Breast epithelium (tissue), 3 donors: Measurements from ENCODE around the gene TSNAX.

Experiments used
- CTCF ChIP-seq, 3 donors: fragments of 450-650 bp; IDR thresholded peaks; one replicate each; pipeline ENCODE4 v1.5.1; 2016 to 2017; ENCODE audit warnings: antibody characterized with exemption in 3 of 3, mild to moderate bottlenecking in 3 of 3, moderate library complexity in 3 of 3
- POLR2A ChIP-seq: fragments of 450-650 bp; IDR thresholded peaks from one replicate; pipeline ENCODE4 v1.6.1; 2016; ENCODE audit warnings: antibody characterized with exemption, mild to moderate bottlenecking, moderate library complexity
- POLR2AphosphoS5 ChIP-seq, 3 donors: sonication (generic); formaldehyde crosslinking; IDR thresholded peaks; one replicate each; pipeline ENCODE4 v1.6.1; 2017; ENCODE audit warnings: antibody characterized with exemption in 3 of 3

GRCh38 chr1:231487019-231487418 lies 41.5 kb upstream of the TSNAX start:
- TF ChIP-seq CTCF (IDR thresholded peaks at IDR 0.05) (no peak), POLR2AphosphoS5 (IDR thresholded peaks at IDR 0.05) (no peak), POLR2A (no peak)
